GM21737 (cell line): ENCODE data around the gene SPINK14.
A peak's percentile ranks its signal among the peaks of the same experiment; 100 is the strongest.

Experiments
- ATAC-seq: cut with Tn5 transposase; IDR thresholded peaks from one replicate; pipeline ENCODE4 v1.9.1; 2021; ENCODE audit warnings: mild to moderate bottlenecking, moderate library complexity; ENCODE audit not compliant: unreplicated experiment

Gene SPINK14

GRCh38 chr5:148168246-148168645 is at the start of gene SPINK14:
SPINK14 (plus strand) TSS chr5:148168546; CDS start chr5:148169733, 1,187 bp downstream.
- ATAC-seq, result no peak

- no peak for ATAC-seq
Observed at GRCh38 chr5:148120317-148120716, 48.0 kb upstream of the SPINK14 start.

- ATAC-seq, result no peak
Observed at GRCh38 chr5:148125641-148126040, 42.7 kb upstream of the SPINK14 start.

GRCh38 chr5:148135091-148136048 is 33.0 kb upstream of the SPINK14 start:
- ATAC-seq, result no peak

- ATAC-seq, result no peak
Observed at GRCh38 chr5:148140846-148141245, 27.5 kb upstream of the SPINK14 start.

GRCh38 chr5:148141645-148142044 is 26.7 kb upstream of the SPINK14 start:
- no peak for ATAC-seq

- no peak for ATAC-seq
Observed at GRCh38 chr5:148145916-148146315, 22.4 kb upstream of the SPINK14 start.

GRCh38 chr5:148146487-148146886 is 21.9 kb upstream of the SPINK14 start:
- ATAC-seq, result no peak

GRCh38 chr5:148147415-148147814 is 20.9 kb upstream of the SPINK14 start:
- ATAC-seq, result no peak

- no peak for ATAC-seq
Observed at GRCh38 chr5:148151872-148152271, 16.5 kb upstream of the SPINK14 start.

- no peak for ATAC-seq
Observed at GRCh38 chr5:148152781-148153180, 15.6 kb upstream of the SPINK14 start.

- no peak for ATAC-seq
Observed at GRCh38 chr5:148156609-148157008, 11.7 kb upstream of the SPINK14 start.

GRCh38 chr5:148162038-148162437 is 6.3 kb upstream of the SPINK14 start:
- ATAC-seq, result no peak

GRCh38 chr5:148163345-148163744 is 5.0 kb upstream of the SPINK14 start:
- no peak for ATAC-seq

- no peak for ATAC-seq
Observed at GRCh38 chr5:148166550-148167283, 1.6 kb upstream of the SPINK14 start.

- ATAC-seq, result no peak
Observed at GRCh38 chr5:148172377-148172776, 4.0 kb downstream of the SPINK14 start.

- ATAC-seq, result no peak
Observed at GRCh38 chr5:148176480-148176879, 8.1 kb downstream of the SPINK14 start.

- ATAC-seq, result no peak
Observed at GRCh38 chr5:148177207-148177606, 8.9 kb downstream of the SPINK14 start.

- ATAC-seq, result no peak
Observed at GRCh38 chr5:148179234-148179824, 11.0 kb downstream of the SPINK14 start.

- peak; percentile 60 for ATAC-seq
Observed at GRCh38 chr5:148186248-148187003, 18.1 kb downstream of the SPINK14 start.

- ATAC-seq, result no peak
Observed at GRCh38 chr5:148191010-148191409, 22.7 kb downstream of the SPINK14 start.
